ENCODE results near the gene MRM2.

Gene MRM2

GRCh38 chr7:2247141-2247995 lies 5.4 kb upstream of the MRM2 start:
- no peak for DNase-seq (ENCODE audit: low read depth, low spot score)

GRCh38 chr7:2245883-2246675 lies 4.1 kb upstream of the MRM2 start:
- no peak for DNase-seq (ENCODE audit: low read depth, low spot score)

GRCh38 chr7:2244404-2244995 lies 2.5 kb upstream of the MRM2 start:
- DNase-seq (ENCODE audit: low read depth, low spot score) = no peak

GRCh38 chr7:2243458-2243857 lies 1.5 kb upstream of the MRM2 start:
- DNase-seq (ENCODE audit: low read depth, low spot score) = no peak

- no peak for DNase-seq (ENCODE audit: low read depth, low spot score)
These were observed 780 bp upstream of the MRM2 start for GRCh38 chr7:2242541-2243429.

- DNase-seq (ENCODE audit: low read depth, low spot score) = no peak
These were observed 2.8 kb downstream of the MRM2 start for GRCh38 chr7:2239242-2239641.

- DNase-seq (ENCODE audit: low read depth, low spot score) = no peak
These were observed 4.8 kb downstream of the MRM2 start for GRCh38 chr7:2237109-2237602.

- DNase-seq (ENCODE audit: low read depth, low spot score) = no peak
These were observed 8.1 kb downstream of the MRM2 start for GRCh38 chr7:2233926-2234325.

GRCh38 chr7:2232766-2233520 lies 9.1 kb downstream of the MRM2 start, which contains the start of gene MAD1L1:
MAD1L1 (minus strand) TSS chr7:2232945; CDS start chr7:2230133, 2,812 bp downstream.
- DNase-seq (ENCODE audit: low read depth, low spot score) = peak; percentile 78

GRCh38 chr7:2231992-2232765 lies 9.8 kb downstream of the MRM2 start:
- no peak for DNase-seq (ENCODE audit: low read depth, low spot score)

- DNase-seq (ENCODE audit: low read depth, low spot score) = no peak
These were observed 11.1 kb downstream of the MRM2 start for GRCh38 chr7:2230882-2231281.

- no peak for DNase-seq (ENCODE audit: low read depth, low spot score)
These were observed 11.8 kb downstream of the MRM2 start for GRCh38 chr7:2230226-2230625.

GRCh38 chr7:2229467-2229866 lies 12.5 kb downstream of the MRM2 start:
- DNase-seq (ENCODE audit: low read depth, low spot score) = no peak

- no peak for DNase-seq (ENCODE audit: low read depth, low spot score)
These were observed 13.1 kb downstream of the MRM2 start for GRCh38 chr7:2228921-2229320.

GRCh38 chr7:2227699-2228098 lies 14.3 kb downstream of the MRM2 start:
- DNase-seq (ENCODE audit: low read depth, low spot score) = no peak

- no peak for DNase-seq (ENCODE audit: low read depth, low spot score)
These were observed 16.2 kb downstream of the MRM2 start for GRCh38 chr7:2225830-2226229.

GRCh38 chr7:2225336-2225735 lies 16.7 kb downstream of the MRM2 start:
- DNase-seq (ENCODE audit: low read depth, low spot score) = no peak

- DNase-seq (ENCODE audit: low read depth, low spot score) = no peak
These were observed 17.1 kb downstream of the MRM2 start for GRCh38 chr7:2224934-2225333.

- no peak for DNase-seq (ENCODE audit: low read depth, low spot score)
These were observed 17.5 kb downstream of the MRM2 start for GRCh38 chr7:2224491-2224928.

GRCh38 chr7:2223321-2223720 lies 18.7 kb downstream of the MRM2 start:
- DNase-seq (ENCODE audit: low read depth, low spot score) = no peak
